ENCODE measurements around the gene CD44.

Gene CD44

DNA sequence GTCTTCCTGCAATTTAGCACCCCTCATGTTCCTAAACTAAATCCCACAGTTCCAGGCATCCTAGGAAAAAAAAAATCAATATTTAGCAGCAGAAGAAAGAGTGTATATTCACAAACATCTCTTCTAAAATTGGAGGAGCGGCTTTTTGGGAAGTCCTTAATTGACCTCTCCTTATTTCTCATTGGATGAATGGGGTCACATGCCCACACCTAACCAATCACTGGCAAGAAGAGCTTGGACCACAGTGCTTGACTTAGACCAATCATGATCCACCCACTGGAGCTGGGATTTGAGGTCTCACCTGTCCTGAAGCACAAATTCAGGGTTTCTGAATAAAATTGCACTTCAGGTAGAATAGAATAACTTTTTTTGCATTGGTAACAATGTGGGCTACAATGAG, 16.0 kb downstream of the CD44 start (continued):
- TF ChIP-seq, protein P1, sequence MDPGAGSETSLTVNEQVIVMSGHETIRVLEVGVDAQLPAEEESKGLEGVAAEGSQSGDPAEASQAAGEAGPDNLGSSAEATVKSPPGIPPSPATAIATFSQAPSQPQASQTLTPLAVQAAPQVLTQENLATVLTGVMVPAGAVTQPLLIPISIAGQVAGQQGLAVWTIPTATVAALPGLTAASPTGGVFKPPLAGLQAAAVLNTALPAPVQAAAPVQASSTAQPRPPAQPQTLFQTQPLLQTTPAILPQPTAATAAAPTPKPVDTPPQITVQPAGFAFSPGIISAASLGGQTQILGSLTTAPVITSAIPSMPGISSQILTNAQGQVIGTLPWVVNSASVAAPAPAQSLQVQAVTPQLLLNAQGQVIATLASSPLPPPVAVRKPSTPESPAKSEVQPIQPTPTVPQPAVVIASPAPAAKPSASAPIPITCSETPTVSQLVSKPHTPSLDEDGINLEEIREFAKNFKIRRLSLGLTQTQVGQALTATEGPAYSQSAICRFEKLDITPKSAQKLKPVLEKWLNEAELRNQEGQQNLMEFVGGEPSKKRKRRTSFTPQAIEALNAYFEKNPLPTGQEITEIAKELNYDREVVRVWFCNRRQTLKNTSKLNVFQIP (CRISPR knock-in tag; IDR thresholded peaks at IDR 0.05; ENCODE audit: borderline replicate concordance, low read depth), result no peak

DNA sequence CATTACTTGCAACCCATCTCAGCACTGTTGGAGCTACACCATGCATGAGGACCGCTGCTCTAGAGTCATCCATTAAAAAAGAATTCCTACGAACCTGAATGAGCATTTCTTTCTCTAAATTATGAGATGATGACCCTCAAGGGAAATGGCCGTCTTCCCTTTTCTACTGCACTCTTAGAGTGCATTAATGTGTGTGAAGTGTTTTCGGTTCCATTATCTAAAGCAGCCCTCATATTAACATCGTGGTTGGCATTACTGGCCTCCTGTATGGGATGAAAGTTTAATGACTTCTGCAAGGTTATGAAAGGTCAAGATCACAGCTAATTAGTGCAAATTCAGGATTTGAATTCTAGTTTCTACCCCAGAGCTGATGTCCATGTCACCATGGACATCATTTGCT, 16.7 kb downstream of the CD44 start:
- ATAC-seq, result no peak
- TF ChIP-seq, protein P2, sequence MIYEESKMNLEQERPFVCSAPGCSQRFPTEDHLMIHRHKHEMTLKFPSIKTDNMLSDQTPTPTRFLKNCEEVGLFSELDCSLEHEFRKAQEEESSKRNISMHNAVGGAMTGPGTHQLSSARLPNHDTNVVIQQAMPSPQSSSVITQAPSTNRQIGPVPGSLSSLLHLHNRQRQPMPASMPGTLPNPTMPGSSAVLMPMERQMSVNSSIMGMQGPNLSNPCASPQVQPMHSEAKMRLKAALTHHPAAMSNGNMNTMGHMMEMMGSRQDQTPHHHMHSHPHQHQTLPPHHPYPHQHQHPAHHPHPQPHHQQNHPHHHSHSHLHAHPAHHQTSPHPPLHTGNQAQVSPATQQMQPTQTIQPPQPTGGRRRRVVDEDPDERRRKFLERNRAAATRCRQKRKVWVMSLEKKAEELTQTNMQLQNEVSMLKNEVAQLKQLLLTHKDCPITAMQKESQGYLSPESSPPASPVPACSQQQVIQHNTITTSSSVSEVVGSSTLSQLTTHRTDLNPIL (CRISPR knock-in tag; IDR thresholded peaks at IDR 0.05; ENCODE audit: low read depth), result no peak
- TF ChIP-seq OSR1 (CRISPR knock-in tag; IDR thresholded peaks at IDR 0.05) (no peak), BACH2 (CRISPR knock-in tag; IDR thresholded peaks at IDR 0.05; ENCODE audit: borderline replicate concordance) (no peak), ZC3H10 (CRISPR knock-in tag; IDR thresholded peaks at IDR 0.05) (no peak), TOX (CRISPR knock-in tag; IDR thresholded peaks at IDR 0.05; ENCODE audit: borderline replicate concordance) (no peak), ZFP3 (CRISPR knock-in tag; IDR thresholded peaks at IDR 0.05) (no peak), ZFP30 (CRISPR knock-in tag; IDR thresholded peaks at IDR 0.05) (no peak), ZNF70 (CRISPR knock-in tag; IDR thresholded peaks at IDR 0.05) (no peak), ZNF565 (CRISPR knock-in tag; conservative IDR thresholded peaks at IDR 0.05; ENCODE audit: low read depth) (no peak), TCF4 (CRISPR knock-in tag; IDR thresholded peaks at IDR 0.05; ENCODE audit: borderline replicate concordance) (no peak), SNAI2 (CRISPR knock-in tag; IDR thresholded peaks at IDR 0.05) (no peak)
- TF ChIP-seq, protein P3, sequence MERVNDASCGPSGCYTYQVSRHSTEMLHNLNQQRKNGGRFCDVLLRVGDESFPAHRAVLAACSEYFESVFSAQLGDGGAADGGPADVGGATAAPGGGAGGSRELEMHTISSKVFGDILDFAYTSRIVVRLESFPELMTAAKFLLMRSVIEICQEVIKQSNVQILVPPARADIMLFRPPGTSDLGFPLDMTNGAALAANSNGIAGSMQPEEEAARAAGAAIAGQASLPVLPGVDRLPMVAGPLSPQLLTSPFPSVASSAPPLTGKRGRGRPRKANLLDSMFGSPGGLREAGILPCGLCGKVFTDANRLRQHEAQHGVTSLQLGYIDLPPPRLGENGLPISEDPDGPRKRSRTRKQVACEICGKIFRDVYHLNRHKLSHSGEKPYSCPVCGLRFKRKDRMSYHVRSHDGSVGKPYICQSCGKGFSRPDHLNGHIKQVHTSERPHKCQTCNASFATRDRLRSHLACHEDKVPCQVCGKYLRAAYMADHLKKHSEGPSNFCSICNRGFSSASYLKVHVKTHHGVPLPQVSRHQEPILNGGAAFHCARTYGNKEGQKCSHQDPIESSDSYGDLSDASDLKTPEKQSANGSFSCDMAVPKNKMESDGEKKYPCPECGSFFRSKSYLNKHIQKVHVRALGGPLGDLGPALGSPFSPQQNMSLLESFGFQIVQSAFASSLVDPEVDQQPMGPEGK (CRISPR knock-in tag; IDR thresholded peaks at IDR 0.05; ENCODE audit: borderline replicate concordance), result no peak
- TF ChIP-seq, protein P1 (CRISPR knock-in tag; IDR thresholded peaks at IDR 0.05; ENCODE audit: borderline replicate concordance, low read depth), result no peak
- TF ChIP-seq, protein P4, sequence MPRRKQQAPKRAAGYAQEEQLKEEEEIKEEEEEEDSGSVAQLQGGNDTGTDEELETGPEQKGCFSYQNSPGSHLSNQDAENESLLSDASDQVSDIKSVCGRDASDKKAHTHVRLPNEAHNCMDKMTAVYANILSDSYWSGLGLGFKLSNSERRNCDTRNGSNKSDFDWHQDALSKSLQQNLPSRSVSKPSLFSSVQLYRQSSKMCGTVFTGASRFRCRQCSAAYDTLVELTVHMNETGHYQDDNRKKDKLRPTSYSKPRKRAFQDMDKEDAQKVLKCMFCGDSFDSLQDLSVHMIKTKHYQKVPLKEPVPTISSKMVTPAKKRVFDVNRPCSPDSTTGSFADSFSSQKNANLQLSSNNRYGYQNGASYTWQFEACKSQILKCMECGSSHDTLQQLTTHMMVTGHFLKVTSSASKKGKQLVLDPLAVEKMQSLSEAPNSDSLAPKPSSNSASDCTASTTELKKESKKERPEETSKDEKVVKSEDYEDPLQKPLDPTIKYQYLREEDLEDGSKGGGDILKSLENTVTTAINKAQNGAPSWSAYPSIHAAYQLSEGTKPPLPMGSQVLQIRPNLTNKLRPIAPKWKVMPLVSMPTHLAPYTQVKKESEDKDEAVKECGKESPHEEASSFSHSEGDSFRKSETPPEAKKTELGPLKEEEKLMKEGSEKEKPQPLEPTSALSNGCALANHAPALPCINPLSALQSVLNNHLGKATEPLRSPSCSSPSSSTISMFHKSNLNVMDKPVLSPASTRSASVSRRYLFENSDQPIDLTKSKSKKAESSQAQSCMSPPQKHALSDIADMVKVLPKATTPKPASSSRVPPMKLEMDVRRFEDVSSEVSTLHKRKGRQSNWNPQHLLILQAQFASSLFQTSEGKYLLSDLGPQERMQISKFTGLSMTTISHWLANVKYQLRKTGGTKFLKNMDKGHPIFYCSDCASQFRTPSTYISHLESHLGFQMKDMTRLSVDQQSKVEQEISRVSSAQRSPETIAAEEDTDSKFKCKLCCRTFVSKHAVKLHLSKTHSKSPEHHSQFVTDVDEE (CRISPR knock-in tag; IDR thresholded peaks at IDR 0.05), result no peak
- TF ChIP-seq, protein P5, sequence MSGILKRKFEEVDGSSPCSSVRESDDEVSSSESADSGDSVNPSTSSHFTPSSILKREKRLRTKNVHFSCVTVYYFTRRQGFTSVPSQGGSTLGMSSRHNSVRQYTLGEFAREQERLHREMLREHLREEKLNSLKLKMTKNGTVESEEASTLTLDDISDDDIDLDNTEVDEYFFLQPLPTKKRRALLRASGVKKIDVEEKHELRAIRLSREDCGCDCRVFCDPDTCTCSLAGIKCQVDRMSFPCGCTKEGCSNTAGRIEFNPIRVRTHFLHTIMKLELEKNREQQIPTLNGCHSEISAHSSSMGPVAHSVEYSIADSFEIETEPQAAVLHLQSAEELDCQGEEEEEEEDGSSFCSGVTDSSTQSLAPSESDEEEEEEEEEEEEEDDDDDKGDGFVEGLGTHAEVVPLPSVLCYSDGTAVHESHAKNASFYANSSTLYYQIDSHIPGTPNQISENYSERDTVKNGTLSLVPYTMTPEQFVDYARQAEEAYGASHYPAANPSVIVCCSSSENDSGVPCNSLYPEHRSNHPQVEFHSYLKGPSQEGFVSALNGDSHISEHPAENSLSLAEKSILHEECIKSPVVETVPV (CRISPR knock-in tag; IDR thresholded peaks at IDR 0.05), result no peak

DNA sequence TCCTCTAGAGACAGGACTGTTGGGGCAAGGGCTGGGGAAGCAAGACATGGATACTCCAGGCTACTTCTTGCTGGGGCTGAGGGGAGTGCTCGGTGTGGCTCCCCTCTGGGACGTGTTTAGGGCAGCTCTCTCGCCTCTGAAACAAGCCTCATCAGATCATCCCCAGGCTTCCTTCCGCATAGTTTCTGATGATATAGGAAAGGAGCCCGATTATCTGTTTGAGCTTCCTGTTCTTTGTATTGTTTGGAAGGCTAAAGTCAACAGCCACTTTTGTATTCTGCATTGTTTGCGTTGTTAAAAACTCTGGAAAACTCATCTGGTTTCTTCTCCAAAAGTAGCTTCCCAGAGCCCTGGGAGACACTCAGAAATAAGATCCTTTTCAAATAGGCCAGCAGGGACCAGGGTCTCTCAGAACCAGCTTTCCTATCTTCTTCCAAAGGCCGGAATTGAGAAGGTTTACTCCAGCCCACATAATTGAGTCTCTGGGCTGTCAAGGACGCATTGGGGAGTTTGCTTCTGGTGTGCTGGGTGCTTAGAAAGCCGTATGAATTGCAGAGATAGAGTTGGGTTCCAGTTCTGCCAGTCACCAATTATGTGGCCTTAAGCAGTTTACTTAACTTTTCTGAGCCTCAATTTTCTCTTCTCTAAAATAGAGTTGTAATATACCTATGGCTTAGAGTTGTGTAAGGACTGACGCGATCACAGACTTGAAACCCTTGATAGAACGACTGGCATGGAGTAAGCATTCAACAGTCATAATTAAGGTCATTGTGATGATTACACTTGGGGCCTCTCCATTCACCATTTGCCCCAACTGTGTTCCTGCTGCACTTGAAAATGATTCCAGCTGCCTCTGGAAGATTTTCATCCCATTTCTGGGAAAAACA, 19.1 kb downstream of the CD44 start:
- TF ChIP-seq OSR1 (CRISPR knock-in tag; IDR thresholded peaks at IDR 0.05) (no peak), CSDC2 (CRISPR knock-in tag; IDR thresholded peaks at IDR 0.05) (no peak), TOX (CRISPR knock-in tag; IDR thresholded peaks at IDR 0.05; ENCODE audit: borderline replicate concordance) (no peak), GLIS3 (CRISPR knock-in tag; IDR thresholded peaks at IDR 0.05) (no peak), ESRRG (CRISPR knock-in tag; IDR thresholded peaks at IDR 0.05) (no peak), BACH2 (CRISPR knock-in tag; IDR thresholded peaks at IDR 0.05; ENCODE audit: borderline replicate concordance) (no peak), ISL1 (CRISPR knock-in tag; IDR thresholded peaks at IDR 0.05) (no peak), ZNF8 (CRISPR knock-in tag; IDR thresholded peaks at IDR 0.05) (no peak)
- TF ChIP-seq, protein P3 (CRISPR knock-in tag; IDR thresholded peaks at IDR 0.05; ENCODE audit: borderline replicate concordance), result no peak
- TF ChIP-seq, protein P1 (CRISPR knock-in tag; IDR thresholded peaks at IDR 0.05; ENCODE audit: borderline replicate concordance, low read depth), result no peak
- ATAC-seq, result no peak
